Uterus (tissue), 4 donors: ENCODE data around the gene VIL1. TPM values are rescaled to one million over a fixed set of nuclear protein-coding genes. Genes with fewer than 3 reads are reported as not detected.

ENCODE experiments used
- DNase-seq, 2 donors: peaks; one replicate each; pipeline ENCODE4 v3.0.0-alpha.2; 2019 to 2020
- H3K27ac ChIP-seq, 2 donors: fragments of 200-600 bp; sonication (generic); 1 replicate in 1 of 2; 2 replicates in 1 of 2; pipeline ENCODE4 v1.5.1; 2016 to 2018
- H3K27me3 ChIP-seq, 2 donors: fragments of 200-600 bp; sonication (generic); one replicate each; pipeline ENCODE4 v1.5.1; 2018 to 2019; ENCODE audit warnings: control low read depth in 1 of 2
- H3K36me3 ChIP-seq, 2 donors: fragments of 200-600 bp; sonication (generic); one replicate each; pipeline ENCODE4 v1.5.1; 2019; ENCODE audit warnings: control low read depth in 1 of 2
- H3K4me1 ChIP-seq, 2 donors: fragments of 200-600 bp; sonication (generic); one replicate each; pipeline ENCODE4 v1.5.1; 2018 to 2019; ENCODE audit warnings: control low read depth in 1 of 2
- H3K4me3 ChIP-seq, 2 donors: fragments of 200-600 bp; sonication (generic); 1 replicate in 1 of 2; 2 replicates in 1 of 2; pipeline ENCODE4 v1.5.1; 2018 to 2019; ENCODE audit warnings: mild to moderate bottlenecking in 1 of 2
- H3K9me3 ChIP-seq, 2 donors: fragments of 200-600 bp; sonication (generic); one replicate each; pipeline ENCODE4 v1.5.1; 2019; ENCODE audit warnings: control low read depth in 1 of 2
- POLR2A ChIP-seq, 2 donors: fragments of 450-650 bp; IDR thresholded peaks; one replicate each; pipeline ENCODE4 v1.6.1; 2016; ENCODE audit warnings: antibody characterized with exemption in 2 of 2, mild to moderate bottlenecking in 1 of 2, moderate library complexity in 1 of 2
- intact Hi-C: fragments of 100-400 bp; cut with DNase I; formaldehyde crosslinking; loops from one replicate; pipeline ENCODE4 v1.15.1; 2023; ENCODE audit warnings: low total_unique reads
- total RNA-seq, 4 donors: library from RNA; depleted of rRNA in 3 of 4; stranded (reverse); fragments of >200 nt in 3 of 4; gene quantifications; one replicate each; pipeline versions ENCODE4 v1.1.0 to v1.2.4, GENCODE V29; 2014 to 2023
- TF ChIP-seq, protein P1 (sequence below), 4 experiments: fragments of 200-600 bp in 2 of 4; fragments of 450-650 bp in 2 of 4; sonication (generic) in 2 of 4; IDR thresholded peaks; one replicate each; pipeline ENCODE4 v1.5.1; 2016 to 2019; ENCODE audit warnings: antibody characterized with exemption in 4 of 4, mild to moderate bottlenecking in 2 of 4, moderate library complexity in 1 of 4
- donor health status: DM: yes; HTN: yes; CAD: no.

Gene VIL1
- total RNA-seq, 4 donors from 2014 or later = 0.28 to 0.59 (median 0.51) TPM; not detected in 1

GRCh38 chr2:218399391-218400166, 19.3 kb upstream of the VIL1 start, which contains the start of gene CTDSP1:
TSS of gene CTDSP1 (plus strand) at chr2:218399868. CDS start at chr2:218400091, 223 bp downstream.
- H3K4me1 ChIP-seq = peaks cover 0 to 23% of the 10 kb centered on the region in 2 donors

DNA sequence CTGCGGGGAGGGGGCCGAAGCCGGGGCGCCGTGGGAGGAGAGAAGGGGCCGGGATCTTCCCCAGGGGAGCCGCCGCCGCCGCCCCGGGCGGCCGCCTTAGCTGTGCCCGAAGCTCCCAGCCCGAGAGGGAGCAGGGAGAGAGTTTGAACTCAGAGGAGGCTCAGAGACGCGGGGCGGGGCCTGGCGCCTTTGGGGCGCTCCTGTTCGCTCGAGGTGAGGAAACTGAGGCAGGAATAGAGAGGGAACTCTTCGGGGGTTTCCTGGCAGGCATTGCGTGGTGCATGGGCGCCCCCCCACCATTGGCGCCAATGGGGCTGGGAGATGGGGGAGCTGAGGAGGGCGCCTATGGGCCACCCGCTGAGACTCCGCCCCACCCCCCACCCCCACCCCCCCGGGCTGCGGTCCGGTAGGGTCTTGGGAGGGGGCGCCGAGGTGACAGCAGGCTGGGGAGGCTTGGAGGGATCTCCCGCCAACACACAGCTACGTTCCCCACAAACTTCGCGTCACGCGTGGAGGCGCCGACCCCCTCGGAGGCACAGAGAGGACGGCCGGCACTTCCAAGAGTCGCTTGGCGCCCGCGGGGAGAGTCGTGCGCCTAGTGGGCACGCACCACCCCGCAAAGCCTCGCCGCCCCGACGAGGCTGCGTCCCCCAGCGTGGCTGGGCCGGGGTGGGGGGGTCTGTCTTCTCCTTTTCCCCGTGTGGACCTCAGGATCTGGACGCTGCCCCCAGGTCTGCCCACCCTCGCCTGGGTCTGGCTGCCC, 18.6 kb upstream of the VIL1 start:
- peak; percentile 56 to 64 for DNase-seq
- Histone ChIP-seq H3K4me1 (peaks cover 0 to 24% of the 10 kb centered on the region in 2 donors), H3K27me3 (no peaks in the 10 kb centered on the region), H3K9me3 (no peaks in the 10 kb centered on the region), H3K4me3 (peak overlapping the region; percentile 95), H3K27ac (peak overlapping the region; percentile 99), H3K36me3 (no peaks in the 10 kb centered on the region)
- TF ChIP-seq, protein P1, sequence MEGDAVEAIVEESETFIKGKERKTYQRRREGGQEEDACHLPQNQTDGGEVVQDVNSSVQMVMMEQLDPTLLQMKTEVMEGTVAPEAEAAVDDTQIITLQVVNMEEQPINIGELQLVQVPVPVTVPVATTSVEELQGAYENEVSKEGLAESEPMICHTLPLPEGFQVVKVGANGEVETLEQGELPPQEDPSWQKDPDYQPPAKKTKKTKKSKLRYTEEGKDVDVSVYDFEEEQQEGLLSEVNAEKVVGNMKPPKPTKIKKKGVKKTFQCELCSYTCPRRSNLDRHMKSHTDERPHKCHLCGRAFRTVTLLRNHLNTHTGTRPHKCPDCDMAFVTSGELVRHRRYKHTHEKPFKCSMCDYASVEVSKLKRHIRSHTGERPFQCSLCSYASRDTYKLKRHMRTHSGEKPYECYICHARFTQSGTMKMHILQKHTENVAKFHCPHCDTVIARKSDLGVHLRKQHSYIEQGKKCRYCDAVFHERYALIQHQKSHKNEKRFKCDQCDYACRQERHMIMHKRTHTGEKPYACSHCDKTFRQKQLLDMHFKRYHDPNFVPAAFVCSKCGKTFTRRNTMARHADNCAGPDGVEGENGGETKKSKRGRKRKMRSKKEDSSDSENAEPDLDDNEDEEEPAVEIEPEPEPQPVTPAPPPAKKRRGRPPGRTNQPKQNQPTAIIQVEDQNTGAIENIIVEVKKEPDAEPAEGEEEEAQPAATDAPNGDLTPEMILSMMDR (IDR thresholded peaks at IDR 0.05) = no peak
- no peak for TF ChIP-seq POLR2A (IDR thresholded peaks at IDR 0.05)
- intact Hi-C loops = loop anchor here (10.0 kb wide), 1 partner anchor 64 kb away; no protein-coding TSS in a partner anchor

More at GRCh38 chr2:218399391-218400166, 19.3 kb upstream of the VIL1 start, which contains the start of gene CTDSP1:
- Histone ChIP-seq H3K9me3 (no peaks in the 10 kb centered on the region), H3K27me3 (no peaks in the 10 kb centered on the region), H3K36me3 (no peaks in the 10 kb centered on the region), H3K4me3 (peak within 1 kb of the TSS; percentile 95), H3K27ac (peak within 1 kb of the TSS; percentile 99)
- peak; percentile 98 for DNase-seq
- intact Hi-C loops = loop anchor here (10.0 kb wide), 2 partner anchors 65 to 105 kb away; partner anchors contain the start of gene TMBIM1
- TF ChIP-seq POLR2A (IDR thresholded peaks at IDR 0.05) = peak; percentile 59 to 80
- TF ChIP-seq, protein P1 (IDR thresholded peaks at IDR 0.05) = peak in 1 of 4 experiments; percentile 43

DNA sequence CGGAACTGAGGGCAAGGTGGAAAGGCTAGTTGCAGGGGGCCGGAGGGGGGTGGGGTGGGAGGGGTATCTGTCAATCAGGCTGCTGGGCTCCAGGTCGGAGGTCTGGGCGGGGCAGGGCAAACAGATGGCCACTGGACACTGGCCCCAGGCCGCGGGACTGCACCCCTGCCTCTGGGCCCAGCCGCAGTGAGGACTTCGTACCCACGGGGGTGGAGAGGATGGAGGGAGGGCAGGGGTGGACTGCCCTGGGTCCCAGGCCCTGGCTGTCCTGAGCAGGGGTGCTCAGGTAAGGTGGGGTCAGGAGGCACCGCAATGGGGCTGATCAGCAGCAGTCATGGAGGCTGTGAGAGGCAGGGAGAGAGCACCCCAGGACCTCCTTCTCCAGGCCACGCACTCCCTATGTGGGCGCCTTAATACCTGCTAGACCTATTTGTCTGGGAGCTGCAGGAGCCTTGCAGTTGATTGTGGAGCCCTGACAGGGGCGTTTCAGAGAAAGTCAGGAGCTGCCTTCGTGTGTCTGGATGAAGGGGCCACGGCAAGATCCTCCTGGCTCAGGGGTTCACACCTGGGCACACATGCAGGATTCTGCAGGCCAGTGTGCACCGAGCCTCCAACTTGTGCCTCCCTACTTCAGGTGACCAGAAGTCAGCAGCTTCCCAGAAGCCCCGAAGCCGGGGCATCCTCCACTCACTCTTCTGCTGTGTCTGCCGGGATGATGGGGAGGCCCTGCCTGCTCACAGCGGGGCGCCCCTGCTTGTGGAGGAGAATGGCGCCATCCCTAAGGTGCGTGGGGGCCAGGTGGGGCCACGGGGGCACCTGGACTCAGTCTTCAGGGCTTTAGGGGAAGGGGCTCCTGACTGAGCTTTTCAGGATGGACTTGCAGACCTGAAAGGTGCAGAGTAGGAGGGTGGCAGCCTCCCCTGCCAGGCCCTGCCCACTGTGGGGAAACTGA, 17.7 kb upstream of the VIL1 start:
- no peaks in the 10 kb centered on the region for H3K9me3 ChIP-seq
- peak overlapping the region; percentile 95 for H3K4me3 ChIP-seq
- H3K27ac ChIP-seq = peak overlapping the region; percentile 99
- no peaks in the 10 kb centered on the region for H3K27me3 ChIP-seq
- H3K36me3 ChIP-seq = no peaks in the 10 kb centered on the region
- peak in 1 of 2 donors; percentile 30 for DNase-seq
- intact Hi-C loops = loop anchor here (10.0 kb wide), 1 partner anchor 64 kb away; no protein-coding TSS in a partner anchor
- no peak for TF ChIP-seq POLR2A (IDR thresholded peaks at IDR 0.05)
- TF ChIP-seq, protein P1 (IDR thresholded peaks at IDR 0.05) = no peak
- peaks cover 0 to 30% of the 10 kb centered on the region in 2 donors for H3K4me1 ChIP-seq

- H3K36me3 ChIP-seq = no peaks in the 10 kb centered on the region
- H3K9me3 ChIP-seq = no peaks in the 10 kb centered on the region
- peak overlapping the region; percentile 99 for H3K27ac ChIP-seq
- intact Hi-C loops = loop anchor here (10.0 kb wide), 1 partner anchor 63 kb away; no protein-coding TSS in a partner anchor
- TF ChIP-seq, protein P1 (IDR thresholded peaks at IDR 0.05) = no peak
- no peak for TF ChIP-seq POLR2A (IDR thresholded peaks at IDR 0.05)
- H3K4me3 ChIP-seq = peak overlapping the region in 1 of 2 donors; percentile 95
- H3K4me1 ChIP-seq = peaks cover 0 to 30% of the 10 kb centered on the region in 2 donors
- no peaks in the 10 kb centered on the region for H3K27me3 ChIP-seq
- DNase-seq = no peak
These were observed 17.0 kb upstream of the VIL1 start for GRCh38 chr2:218401890-218402289.
